ENCODE data around the gene NTF3.

Gene NTF3

DNA sequence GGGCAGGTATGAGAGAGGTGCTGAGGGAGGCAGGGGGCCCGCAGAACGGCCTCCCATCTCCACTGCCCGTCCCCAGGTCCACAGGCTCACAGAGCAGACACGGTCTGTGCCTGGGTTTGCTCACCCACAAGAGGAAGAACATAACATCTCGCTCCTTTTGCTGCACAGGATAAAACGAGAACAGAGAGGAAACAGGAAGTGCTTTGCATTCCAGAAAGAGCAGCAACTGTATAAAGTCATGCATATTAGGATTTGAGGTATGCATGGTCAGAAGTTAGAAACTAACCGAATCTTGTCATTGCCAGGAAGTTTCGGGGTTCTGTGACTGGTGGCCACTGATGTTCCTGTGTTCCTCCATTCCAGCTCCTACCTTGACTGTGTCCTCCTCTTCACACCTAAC is 25.0 kb downstream of the NTF3 start:
- ATAC-seq (replicated peaks) (no peak), DNase-seq (no peak)
- H3K4me3 Mint-ChIP-seq, result no peak overlapping the region
- no peaks in the 10 kb centered on the region for H3K36me3 Mint-ChIP-seq (ENCODE audit: insufficient read depth)
- peaks cover 24 to 27% of the 10 kb centered on the region in 2 donors for H3K27me3 Mint-ChIP-seq
- H3K27ac Mint-ChIP-seq, result no peak overlapping the region
- H3K9me3 Mint-ChIP-seq, result peaks cover 0 to 2% of the 10 kb centered on the region in 2 donors
- no peaks in the 10 kb centered on the region for H3K4me1 Mint-ChIP-seq (ENCODE audit: low read depth in 2 of 2)

DNA sequence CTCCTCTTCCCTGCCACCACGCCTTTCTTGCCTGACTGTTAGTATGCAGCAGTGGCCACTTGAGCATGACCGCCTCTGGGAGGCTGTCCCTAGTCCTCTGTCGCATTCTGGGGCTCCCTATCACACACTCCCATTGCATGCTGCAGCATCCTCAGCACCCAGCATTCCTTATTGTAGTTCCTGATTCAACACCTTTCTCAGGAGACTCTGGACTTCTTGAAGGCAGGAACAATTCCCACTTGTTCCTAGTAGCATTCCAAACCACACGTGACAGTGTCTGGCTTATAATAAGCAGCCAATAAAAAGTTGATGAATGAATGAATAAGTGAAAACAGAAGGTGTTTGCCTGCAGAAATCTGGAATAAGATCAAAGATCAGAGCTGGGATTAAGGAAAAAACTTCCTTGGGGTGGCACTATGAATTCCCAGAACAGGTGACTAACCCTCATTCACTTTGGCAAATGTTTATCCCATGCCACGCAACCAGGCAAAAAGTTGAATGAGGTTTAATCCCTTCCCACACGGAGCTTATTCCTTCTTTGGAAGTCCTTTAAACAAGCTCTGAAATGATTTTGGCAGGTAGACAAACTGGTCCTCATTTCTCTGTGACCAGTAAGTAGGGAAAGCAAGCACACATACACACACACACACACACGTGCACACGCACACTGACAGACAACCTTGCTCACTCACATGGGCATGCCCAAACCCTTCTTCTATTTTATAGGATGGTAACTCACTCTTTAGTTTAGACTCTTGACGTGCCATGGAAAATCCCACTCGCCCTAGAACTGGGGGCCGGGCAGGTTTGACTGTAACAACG is 26.5 kb downstream of the NTF3 start:
- Mint-ChIP-seq H3K36me3 (ENCODE audit: insufficient read depth) (no peaks in the 10 kb centered on the region), H3K4me1 (ENCODE audit: low read depth in 2 of 2) (no peaks in the 10 kb centered on the region), H3K27me3 (peaks cover 16 to 19% of the 10 kb centered on the region in 2 donors), H3K4me3 (no peak overlapping the region), H3K27ac (no peak overlapping the region), H3K9me3 (peaks cover 0 to 2% of the 10 kb centered on the region in 2 donors)
- ATAC-seq (replicated peaks) (no peak), DNase-seq (no peak)

DNA sequence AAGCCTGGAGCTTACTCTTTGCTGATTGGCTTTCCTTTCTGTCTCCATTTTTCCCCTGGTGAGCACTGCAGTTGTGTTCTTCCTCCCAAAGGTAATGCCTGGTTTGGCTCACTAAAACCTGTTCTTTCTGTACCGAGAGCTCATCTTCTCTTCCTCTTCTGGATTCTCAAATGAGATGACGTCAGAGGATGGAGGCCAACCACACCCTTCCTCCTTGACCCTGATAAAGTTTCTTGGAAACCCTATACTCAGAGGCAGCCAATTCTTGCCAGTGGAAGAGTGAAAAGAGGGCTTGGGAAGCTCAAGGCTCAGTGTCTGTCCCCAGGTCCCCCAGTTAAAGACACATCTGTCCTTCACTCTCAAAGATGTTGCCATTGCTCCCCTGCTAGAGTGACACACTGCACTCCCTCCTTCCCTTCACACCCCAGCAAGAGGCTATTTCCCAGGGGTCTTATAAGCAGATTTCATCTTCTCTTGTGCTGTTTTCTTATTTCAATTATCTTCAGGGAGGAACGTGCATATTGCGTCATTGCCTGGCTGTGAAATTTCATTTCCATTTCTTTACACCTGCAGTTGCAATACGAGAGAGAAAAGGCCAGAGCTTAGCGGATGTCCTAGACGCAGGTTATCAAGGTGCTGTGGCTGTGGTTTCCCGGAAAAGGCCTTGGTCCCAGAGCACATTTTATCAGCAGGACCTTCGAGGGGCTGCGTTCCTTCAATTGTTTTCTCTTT is 27.3 kb downstream of the NTF3 start:
- ATAC-seq (replicated peaks) (no peak), DNase-seq (no peak)
- Mint-ChIP-seq H3K4me3 (no peak overlapping the region), H3K27ac (no peak overlapping the region), H3K36me3 (ENCODE audit: insufficient read depth) (no peaks in the 10 kb centered on the region), H3K27me3 (peaks cover 13 to 16% of the 10 kb centered on the region in 2 donors), H3K4me1 (ENCODE audit: low read depth in 2 of 2) (no peaks in the 10 kb centered on the region), H3K9me3 (peaks cover 0 to 2% of the 10 kb centered on the region in 2 donors)

DNA sequence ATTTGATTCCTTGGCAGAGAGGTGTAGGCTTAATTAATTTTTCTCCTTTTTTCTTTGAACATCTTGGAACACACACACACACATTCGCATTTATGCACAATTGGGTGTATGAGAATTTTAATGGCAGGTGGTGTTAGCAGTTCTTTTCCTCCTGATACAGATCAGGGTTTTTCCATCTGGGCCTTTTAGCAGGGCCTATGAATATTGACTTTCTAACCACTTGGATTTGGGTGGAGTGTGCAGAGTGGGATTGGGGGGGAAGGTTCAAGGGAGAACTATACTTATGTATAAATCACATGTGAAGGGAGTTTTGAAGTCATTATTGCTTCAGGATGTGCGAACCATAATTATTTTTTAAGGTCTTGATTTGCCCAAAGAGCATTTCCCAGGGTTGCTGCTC is 28.9 kb downstream of the NTF3 start:
- ATAC-seq (replicated peaks) (no peak), DNase-seq (no peak)
- peaks cover 0 to 2% of the 10 kb centered on the region in 2 donors for H3K9me3 Mint-ChIP-seq
- no peaks in the 10 kb centered on the region for H3K36me3 Mint-ChIP-seq (ENCODE audit: insufficient read depth)
- no peak overlapping the region for H3K27ac Mint-ChIP-seq
- H3K4me1 Mint-ChIP-seq (ENCODE audit: low read depth in 2 of 2), result no peaks in the 10 kb centered on the region
- peaks cover 13 to 16% of the 10 kb centered on the region in 2 donors for H3K27me3 Mint-ChIP-seq
- no peak overlapping the region for H3K4me3 Mint-ChIP-seq

DNA sequence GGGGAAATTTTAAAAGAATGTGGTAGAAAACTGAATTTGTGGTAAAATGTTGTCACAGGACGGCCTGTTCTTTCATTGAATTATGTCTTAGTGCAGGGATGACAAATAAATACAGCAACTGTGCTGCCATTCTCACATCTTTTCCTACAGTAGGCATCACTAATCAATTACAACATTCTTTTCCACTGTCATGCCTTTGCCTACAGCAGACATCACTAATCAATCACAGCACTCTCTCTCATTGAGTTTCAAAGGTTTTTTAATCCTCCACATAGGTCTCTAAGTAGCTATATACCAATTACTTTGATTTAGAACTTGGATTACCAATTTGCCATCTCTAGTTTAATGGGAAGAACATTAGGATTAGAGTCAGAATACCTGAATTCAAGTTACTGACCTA is 30.1 kb downstream of the NTF3 start:
- H3K27me3 Mint-ChIP-seq, result peaks cover 13 to 16% of the 10 kb centered on the region in 2 donors
- H3K9me3 Mint-ChIP-seq, result peaks cover 0 to 2% of the 10 kb centered on the region in 2 donors
- no peak for DNase-seq
- no peaks in the 10 kb centered on the region for H3K36me3 Mint-ChIP-seq (ENCODE audit: insufficient read depth)
- H3K4me1 Mint-ChIP-seq (ENCODE audit: low read depth in 2 of 2), result no peaks in the 10 kb centered on the region
- no peak overlapping the region for H3K27ac Mint-ChIP-seq
- ATAC-seq (replicated peaks), result no peak
- no peak overlapping the region for H3K4me3 Mint-ChIP-seq

DNA sequence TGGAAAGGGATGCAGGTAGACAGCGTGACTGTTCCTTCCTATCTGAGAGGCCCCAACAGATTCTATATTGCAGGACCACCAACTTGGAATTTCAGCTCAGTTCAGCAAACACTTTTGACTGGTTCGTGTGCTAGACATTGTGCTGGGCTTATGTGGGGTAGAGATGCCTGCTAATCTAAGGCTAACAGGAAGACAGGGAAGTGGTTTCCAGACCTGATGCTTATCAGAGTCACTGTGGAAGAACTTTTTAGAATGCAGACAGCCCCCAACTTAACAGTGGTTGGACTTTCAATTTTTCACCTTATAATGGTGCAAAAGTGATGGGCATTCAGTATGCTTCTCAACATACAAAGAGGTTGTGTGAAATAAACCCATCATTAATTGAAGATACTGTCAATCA is 32.2 kb downstream of the NTF3 start:
- H3K36me3 Mint-ChIP-seq (ENCODE audit: insufficient read depth), result no peaks in the 10 kb centered on the region

DNA sequence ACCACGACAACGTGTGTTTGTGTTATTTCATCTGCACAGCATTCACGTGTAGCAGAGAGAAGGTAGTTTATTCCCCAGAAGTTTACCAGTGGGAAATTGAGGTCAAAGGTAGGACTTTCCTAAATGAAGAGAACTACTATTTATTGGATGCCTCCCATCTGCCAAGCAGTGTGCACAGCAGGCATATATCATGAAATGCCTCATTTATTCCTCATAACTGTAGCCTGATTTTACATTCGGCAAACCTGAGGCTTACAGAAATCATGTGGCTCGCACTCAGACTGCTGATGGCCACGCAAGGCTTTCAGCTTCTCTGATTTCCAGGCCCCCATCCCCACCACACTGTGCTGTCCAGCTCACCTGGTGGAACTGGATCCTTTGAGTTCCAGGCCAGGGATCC is 33.5 kb downstream of the NTF3 start:
- no peak for ATAC-seq (replicated peaks)
- no peak for DNase-seq
- Mint-ChIP-seq H3K4me1 (ENCODE audit: low read depth in 2 of 2) (no peaks in the 10 kb centered on the region), H3K4me3 (no peak overlapping the region), H3K36me3 (ENCODE audit: insufficient read depth) (no peaks in the 10 kb centered on the region), H3K27me3 (peaks cover 10 to 38% of the 10 kb centered on the region in 2 donors), H3K27ac (no peak overlapping the region), H3K9me3 (no peaks in the 10 kb centered on the region)

More for the DNA sequence above, 32.2 kb downstream of the NTF3 start:
- Mint-ChIP-seq H3K4me1 (ENCODE audit: low read depth in 2 of 2) (no peaks in the 10 kb centered on the region), H3K27me3 (peaks cover 15 to 33% of the 10 kb centered on the region in 2 donors), H3K4me3 (no peak overlapping the region), H3K27ac (no peak overlapping the region), H3K9me3 (no peaks in the 10 kb centered on the region)
- no peak for ATAC-seq (replicated peaks)
- DNase-seq, result no peak

DNA sequence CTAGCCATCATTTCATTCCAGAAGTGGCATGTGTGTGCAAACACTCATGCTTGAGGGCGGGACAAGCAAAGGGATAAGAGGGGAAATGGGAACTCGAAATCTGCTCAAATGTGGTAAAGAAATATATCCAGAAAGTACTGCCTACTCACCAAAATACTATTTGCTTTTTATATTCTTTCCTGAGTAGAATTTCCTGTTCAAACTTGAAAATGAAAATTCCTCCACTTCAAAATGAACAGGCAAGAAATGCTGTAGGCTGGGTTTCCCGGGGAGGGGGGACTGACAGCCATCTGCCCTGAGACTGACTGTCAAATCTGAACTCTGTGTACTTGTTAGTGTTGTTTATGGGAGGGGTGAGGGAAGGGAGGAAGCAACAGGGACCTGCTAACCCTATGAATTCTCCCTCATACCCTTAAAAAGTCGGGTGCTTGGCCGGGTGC is 34.6 kb downstream of the NTF3 start:
- ATAC-seq (replicated peaks) (no peak), DNase-seq (no peak)
- Mint-ChIP-seq H3K4me1 (ENCODE audit: low read depth in 2 of 2) (no peaks in the 10 kb centered on the region), H3K9me3 (no peaks in the 10 kb centered on the region), H3K4me3 (no peak overlapping the region), H3K36me3 (ENCODE audit: insufficient read depth) (no peaks in the 10 kb centered on the region), H3K27me3 (peaks cover 13 to 37% of the 10 kb centered on the region in 2 donors), H3K27ac (no peak overlapping the region)

DNA sequence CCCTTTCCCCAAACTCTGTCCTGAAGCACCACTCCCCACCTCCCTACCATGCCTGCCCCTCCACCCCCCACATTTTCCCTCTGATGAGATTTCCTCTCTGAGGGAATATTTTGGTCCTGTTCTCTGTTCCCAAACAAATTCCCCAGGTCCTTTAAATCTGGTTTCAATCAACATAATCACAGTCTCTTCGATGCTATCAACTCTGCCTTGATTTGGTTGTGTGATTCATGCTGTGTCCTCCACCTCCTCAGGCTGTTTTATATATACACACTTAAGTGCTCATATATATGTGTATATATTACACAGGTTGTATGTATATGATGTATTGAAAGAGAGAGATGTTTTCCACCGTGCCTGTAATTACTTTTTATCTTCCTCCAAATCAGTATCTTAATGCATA is 36.0 kb downstream of the NTF3 start:
- DNase-seq (no peak), ATAC-seq (replicated peaks) (no peak)
- Mint-ChIP-seq H3K9me3 (no peaks in the 10 kb centered on the region), H3K4me3 (no peak overlapping the region), H3K27me3 (peaks cover 15 to 38% of the 10 kb centered on the region in 2 donors), H3K4me1 (ENCODE audit: low read depth in 2 of 2) (no peaks in the 10 kb centered on the region), H3K36me3 (ENCODE audit: insufficient read depth) (no peaks in the 10 kb centered on the region), H3K27ac (no peak overlapping the region)

DNA sequence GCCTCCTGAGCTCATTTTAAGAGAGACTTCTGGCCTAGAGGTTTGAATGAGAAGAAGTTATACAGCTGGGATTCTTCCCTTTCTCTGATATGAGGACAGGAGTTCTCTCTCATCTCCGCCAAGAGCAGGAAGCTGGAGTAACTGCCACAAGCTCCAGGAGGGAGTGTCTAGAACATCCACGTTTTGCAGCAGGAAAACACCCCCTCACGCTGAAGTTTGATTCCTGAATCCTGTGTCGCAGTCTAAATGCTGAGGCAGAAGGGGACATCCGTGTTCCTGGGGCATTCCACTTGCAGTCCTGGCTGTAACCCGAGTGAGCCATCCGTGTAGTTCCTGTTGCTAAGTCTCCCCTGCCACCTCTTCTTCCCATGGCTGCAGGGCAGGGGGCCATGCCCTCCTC is 38.3 kb downstream of the NTF3 start:
- peaks cover 30 to 50% of the 10 kb centered on the region in 2 donors for H3K27me3 Mint-ChIP-seq
- H3K4me3 Mint-ChIP-seq, result no peak overlapping the region
- DNase-seq (no peak), ATAC-seq (replicated peaks) (no peak)
- H3K36me3 Mint-ChIP-seq (ENCODE audit: insufficient read depth), result no peaks in the 10 kb centered on the region
- H3K9me3 Mint-ChIP-seq, result no peaks in the 10 kb centered on the region
- H3K4me1 Mint-ChIP-seq (ENCODE audit: low read depth in 2 of 2), result no peaks in the 10 kb centered on the region
- no peak overlapping the region for H3K27ac Mint-ChIP-seq

DNA sequence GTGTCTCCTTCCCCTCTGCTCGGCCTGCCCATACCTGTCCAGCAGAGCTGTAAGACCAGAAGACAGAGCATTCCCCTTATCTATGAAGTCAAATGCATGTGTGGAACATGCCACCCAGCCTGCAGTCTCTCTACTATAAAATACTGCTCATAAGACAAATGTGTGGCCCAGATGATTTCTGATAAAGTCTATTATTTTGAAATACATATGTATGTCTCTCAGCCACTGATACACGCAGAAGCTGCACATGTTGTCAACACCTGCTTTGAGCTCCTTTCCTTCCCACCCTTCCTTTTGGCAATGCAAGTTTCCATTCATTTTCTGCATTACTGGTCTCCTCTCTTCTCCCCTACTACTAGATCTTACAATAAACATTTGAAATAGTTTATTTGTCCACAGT is 38.8 kb downstream of the NTF3 start:
- Mint-ChIP-seq H3K27me3 (peaks cover 33 to 50% of the 10 kb centered on the region in 2 donors), H3K36me3 (ENCODE audit: insufficient read depth) (no peaks in the 10 kb centered on the region), H3K9me3 (no peaks in the 10 kb centered on the region), H3K4me1 (ENCODE audit: low read depth in 2 of 2) (no peaks in the 10 kb centered on the region), H3K27ac (no peak overlapping the region), H3K4me3 (no peak overlapping the region)
- ATAC-seq (replicated peaks) (no peak), DNase-seq (no peak)

DNA sequence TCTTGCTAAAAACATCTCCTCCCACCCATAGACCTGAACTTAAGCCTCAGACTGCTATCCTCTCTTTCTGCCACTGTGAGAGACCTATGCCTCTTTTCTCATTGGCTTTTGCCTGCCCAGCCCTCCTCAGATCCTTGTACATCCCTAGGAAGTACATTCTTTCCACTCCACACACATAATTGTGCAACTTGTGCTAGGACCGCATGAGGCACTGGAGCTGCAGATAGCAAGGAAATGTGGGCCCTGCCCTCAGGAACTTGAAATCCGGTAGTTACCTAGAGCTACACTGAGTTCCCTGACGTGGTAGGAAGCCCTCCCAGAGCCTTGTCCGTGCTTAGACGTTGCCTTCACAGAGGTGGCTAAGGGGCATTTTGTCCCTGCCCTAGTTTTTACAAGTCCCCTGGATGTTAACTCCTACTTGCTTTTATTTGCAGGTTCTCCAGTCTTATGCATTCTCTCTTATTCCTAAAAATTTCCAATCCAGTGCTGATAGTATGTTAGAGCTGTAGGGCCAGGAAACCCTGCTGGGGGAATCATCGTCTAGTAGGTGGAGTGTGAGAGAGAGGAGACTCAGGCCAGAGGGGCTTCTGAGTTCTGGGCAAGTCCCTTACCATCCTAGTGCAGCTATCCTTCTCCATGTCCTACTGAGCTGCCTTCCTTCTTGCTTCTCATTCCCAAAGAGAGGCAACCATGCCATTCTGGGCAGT is 41.3 kb downstream of the NTF3 start:
- no peak overlapping the region for H3K27ac Mint-ChIP-seq
- peaks cover 30 to 41% of the 10 kb centered on the region in 2 donors for H3K27me3 Mint-ChIP-seq
- no peak for ATAC-seq (replicated peaks)
- no peaks in the 10 kb centered on the region for H3K36me3 Mint-ChIP-seq (ENCODE audit: insufficient read depth)
- H3K4me3 Mint-ChIP-seq, result no peak overlapping the region
- no peak for DNase-seq
- H3K4me1 Mint-ChIP-seq (ENCODE audit: low read depth in 2 of 2), result no peaks in the 10 kb centered on the region
- no peaks in the 10 kb centered on the region for H3K9me3 Mint-ChIP-seq

DNA sequence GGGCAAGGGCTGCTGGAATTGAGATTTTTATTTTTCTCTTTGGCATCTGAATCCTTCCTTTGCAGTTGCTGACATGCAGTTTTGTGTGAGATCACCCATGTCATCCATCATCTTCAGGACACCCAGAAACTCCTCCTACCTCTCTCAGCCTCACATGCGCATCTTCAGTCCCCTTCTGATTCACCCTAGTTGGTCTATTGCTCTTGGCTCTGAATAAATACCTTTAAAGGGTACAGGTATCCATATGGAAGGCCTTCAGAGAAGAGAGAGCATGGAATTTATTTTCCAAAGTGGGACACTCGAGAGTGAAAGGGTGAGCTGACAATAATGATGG is 41.8 kb downstream of the NTF3 start:
- no peak for ATAC-seq (replicated peaks)

More for the DNA sequence above, 41.8 kb downstream of the NTF3 start:
- H3K4me1 Mint-ChIP-seq (ENCODE audit: low read depth in 2 of 2), result no peaks in the 10 kb centered on the region
- no peaks in the 10 kb centered on the region for H3K36me3 Mint-ChIP-seq (ENCODE audit: insufficient read depth)
- H3K27ac Mint-ChIP-seq, result no peak overlapping the region
- no peak for DNase-seq
- no peak overlapping the region for H3K4me3 Mint-ChIP-seq
- peaks cover 30 to 36% of the 10 kb centered on the region in 2 donors for H3K27me3 Mint-ChIP-seq
- no peaks in the 10 kb centered on the region for H3K9me3 Mint-ChIP-seq

Data from effector memory CD8-positive, alpha-beta T cell (primary cell).